ENCODE data around the gene CD27. TPM values are rescaled to one million over a fixed set of nuclear protein-coding genes. Genes with fewer than 3 reads are reported as not detected.

CD27 gene
- total RNA-seq, 2 experiments from 2014 or later = 18.0 to 48.3 TPM

- intact Hi-C loops (cut with micrococcal nuclease; ENCODE audit: unreplicated experiment) = loop anchor here (5.0 kb wide), 1 partner anchor 131 kb away; no protein-coding TSS in a partner anchor
- peaks cover 16% of the 10 kb centered on the region; the same call in 1 of the 2 replicates for H4K20me1 ChIP-seq (ENCODE audit: insufficient read depth, low read length)
- H3K36me3 ChIP-seq (ENCODE audit: insufficient read depth, low read length) = peaks cover 61% of the 10 kb centered on the region
- no peak overlapping the region for H3K27ac ChIP-seq (ENCODE audit: low read depth, low read length, poor library complexity, severe bottlenecking)
- H3K4me1 ChIP-seq (ENCODE audit: insufficient read depth, low read length, poor library complexity, severe bottlenecking) = peaks cover 46% of the 10 kb centered on the region
- peak overlapping the region; percentile 86 for H3K4me3 ChIP-seq (ENCODE audit: low read depth, low read length, poor library complexity, severe bottlenecking)
- CTCF ChIA-PET (ENCODE audit: unreplicated experiment) = interaction anchor here (1.3 kb wide), 1 partner anchor 43 kb away, joined by 3 read pairs; no protein-coding TSS in a partner anchor
- H2AFZ ChIP-seq (ENCODE audit: low read length) = no peak overlapping the region
- BruUV-seq (replicated peaks) = no TSS peak
- H3K9me2 ChIP-seq (ENCODE audit: insufficient read depth, low read length) = no peaks in the 10 kb centered on the region
- peak overlapping the region; percentile 98 for H3K4me2 ChIP-seq (ENCODE audit: low read length)
- POLR2A ChIA-PET = interaction anchor here (1.2 to 3.8 kb wide), 3 partner anchors 7 to 41 kb away, joined by 4 to 27 read pairs (median 7); no protein-coding TSS in a partner anchor
- TF ChIP-seq EZH2phosphoT487 (IDR thresholded peaks at IDR 0.05; ENCODE audit: borderline replicate concordance, low read depth, low read length) = no peak
- no peak for TF ChIP-seq CTCF (conservative IDR thresholded peaks at IDR 0.05; ENCODE audit: low read length)
- 0 out of 2 replicates have a peak, but pooled peaks cover 5% of the 10 kb centered on the region for H3K9me3 ChIP-seq (ENCODE audit: low read length)
- H3K79me2 ChIP-seq (ENCODE audit: insufficient read depth, low read depth, low read length) = peaks cover 25% of the 10 kb centered on the region
- no peak for DNase-seq (ENCODE audit: low spot score)
These were observed 23.5 kb downstream of the CD27 start for GRCh38 chr12:6468283-6468575.

GRCh38 chr12:6469092-6469491 lies 24.3 kb downstream of the CD27 start:
- intact Hi-C loops (cut with micrococcal nuclease; ENCODE audit: unreplicated experiment) = loop anchor here (5.0 kb wide), 1 partner anchor 132 kb away; no protein-coding TSS in a partner anchor
- H2AFZ ChIP-seq (ENCODE audit: low read length) = no peak overlapping the region
- no peaks in the 10 kb centered on the region for H3K9me2 ChIP-seq (ENCODE audit: insufficient read depth, low read length)
- peaks cover 52% of the 10 kb centered on the region for H3K36me3 ChIP-seq (ENCODE audit: insufficient read depth, low read length)
- H3K79me2 ChIP-seq (ENCODE audit: insufficient read depth, low read depth, low read length) = peaks cover 25% of the 10 kb centered on the region
- ChIA-PET POLR2A (interaction anchor here (0.6 to 3.8 kb wide), 11 partner anchors 8 to 175 kb away, joined by 3 to 27 read pairs (median 6); partner anchors contain the start of genes CD27 and TAPBPL), CTCF (ENCODE audit: unreplicated experiment) (interaction anchor here (1.3 kb wide), 1 partner anchor 44 kb away, joined by 3 read pairs; no protein-coding TSS in a partner anchor)
- H3K9me3 ChIP-seq (ENCODE audit: low read length) = 0 out of 2 replicates have a peak, but pooled peaks cover 5% of the 10 kb centered on the region
- H3K4me3 ChIP-seq (ENCODE audit: low read depth, low read length, poor library complexity, severe bottlenecking) = peak overlapping the region; percentile 86
- peak overlapping the region; percentile 98 for H3K4me2 ChIP-seq (ENCODE audit: low read length)
- DNase-seq (ENCODE audit: low spot score) = no peak
- no peak overlapping the region for H3K27ac ChIP-seq (ENCODE audit: low read depth, low read length, poor library complexity, severe bottlenecking)
- TF ChIP-seq CTCF (conservative IDR thresholded peaks at IDR 0.05; ENCODE audit: low read length) = no peak
- TF ChIP-seq EZH2phosphoT487 (IDR thresholded peaks at IDR 0.05; ENCODE audit: borderline replicate concordance, low read depth, low read length) = no peak
- H3K4me1 ChIP-seq (ENCODE audit: insufficient read depth, low read length, poor library complexity, severe bottlenecking) = peaks cover 37% of the 10 kb centered on the region
- peaks cover 16% of the 10 kb centered on the region; the same call in 1 of the 2 replicates for H4K20me1 ChIP-seq (ENCODE audit: insufficient read depth, low read length)
- BruUV-seq (replicated peaks) = TSS peak; percentile 63

Measured in OCI-LY7 (cell line).